Measurements from ENCODE around the gene ASXL3.

GRCh38 chr18:33594799-33595198, 16.8 kb downstream of the ASXL3 start:
- TF ChIP-seq POLR2A (IDR thresholded peaks at IDR 0.05; ENCODE audit: low read depth, low read length) (no peak), TAF1 (IDR thresholded peaks at IDR 0.05; ENCODE audit: low read depth, low read length) (no peak), SPI1 (IDR thresholded peaks at IDR 0.05; ENCODE audit: low read depth, low read length) (no peak), POLR2AphosphoS5 (IDR thresholded peaks at IDR 0.05; ENCODE audit: low read depth, low read length) (no peak), PAX5 (IDR thresholded peaks at IDR 0.05; ENCODE audit: insufficient read depth, low read length, severe bottlenecking) (no peak), POU2F2 (IDR thresholded peaks at IDR 0.05; ENCODE audit: low read depth, low read length) (no peak)

All from GM12891 (cell line).